ENCODE data around the gene UBE2H. TPM values are rescaled to one million over a fixed set of nuclear protein-coding genes. Genes with fewer than 3 reads are reported as not detected.
"Not testable (repeated sequence)": the region's sequence is repeated elsewhere in the genome, so short reads cannot be mapped to it uniquely, and the experiment has no call there.

The UBE2H gene
- total RNA-seq, 2 experiments from 2014 or later = 30.0 to 33.3 TPM

DNA sequence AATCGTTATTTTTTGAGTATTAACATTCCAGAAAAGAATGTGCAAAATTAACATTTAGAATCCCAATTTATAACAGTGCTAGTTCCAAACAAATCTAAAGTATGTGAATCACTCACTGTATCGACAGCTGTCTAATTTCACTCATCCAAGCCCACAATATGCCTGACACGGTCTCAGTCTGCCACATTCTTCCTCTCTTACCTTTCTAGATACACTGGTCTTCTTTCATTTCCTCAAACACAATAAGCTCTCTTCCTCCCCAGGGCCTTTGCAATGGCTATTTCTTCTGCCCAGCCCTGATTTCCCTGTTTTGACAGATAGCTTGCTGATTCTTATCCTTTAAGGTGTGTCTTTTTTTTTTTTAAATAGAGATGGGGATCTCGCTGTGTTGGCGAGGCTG lies 48.8 kb downstream of the UBE2H start:
- Mint-ChIP-seq H3K9me3 (ENCODE audit: insufficient read depth) (no peaks in the 10 kb centered on the region), H3K27ac (no peak overlapping the region), H3K4me1 (ENCODE audit: low read depth) (peaks cover 20% of the 10 kb centered on the region), H3K27me3 (ENCODE audit: low read depth) (no peaks in the 10 kb centered on the region), H3K4me3 (no peak overlapping the region), H3K36me3 (ENCODE audit: low read depth) (peaks cover 40% of the 10 kb centered on the region)
- POLR2A ChIA-PET = no interaction called here
- no peak for DNase-seq
- ATAC-seq = no peak
- CTCF ChIA-PET = interaction anchor here (0.8 to 1.9 kb wide), 6 partner anchors 10 to 536 kb away, joined by 3 to 5 read pairs (median 3); no protein-coding TSS in a partner anchor

DNA sequence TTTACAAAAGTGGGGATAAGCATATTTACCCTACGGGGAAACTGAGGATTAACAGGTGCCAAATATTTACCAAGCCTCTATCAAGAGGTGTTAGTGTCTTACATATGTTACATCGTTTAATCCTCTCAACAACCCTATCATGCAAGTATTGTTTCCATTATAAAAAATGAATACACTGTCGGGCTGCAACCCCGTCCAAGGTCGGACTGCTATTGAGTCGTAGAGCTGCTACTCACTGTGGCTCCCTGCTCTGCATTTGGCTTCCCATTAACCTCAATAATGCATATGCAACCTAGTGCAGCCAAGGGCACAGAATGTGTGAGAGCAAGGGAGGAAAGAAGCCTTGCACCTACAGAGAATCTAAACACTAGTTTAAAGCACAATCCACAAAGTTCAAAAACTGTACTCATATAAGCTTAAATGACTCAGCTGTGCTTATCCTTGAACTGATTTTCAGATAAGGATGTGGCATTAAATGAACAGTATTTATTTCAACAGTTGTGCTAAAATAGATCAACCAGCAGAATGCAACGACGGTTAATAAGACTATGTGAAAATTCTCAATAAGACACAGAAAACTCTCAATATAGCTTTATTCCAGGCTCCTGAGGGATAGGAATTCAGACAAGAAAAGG lies 49.9 kb downstream of the UBE2H start:
- no peak overlapping the region for H3K4me3 Mint-ChIP-seq
- ChIA-PET CTCF (interaction anchor here (1.4 kb wide), 1 partner anchor 13 kb away, joined by 3 read pairs; no protein-coding TSS in a partner anchor), POLR2A (no interaction called here)
- no peaks in the 10 kb centered on the region for H3K9me3 Mint-ChIP-seq (ENCODE audit: insufficient read depth)
- H3K4me1 Mint-ChIP-seq (ENCODE audit: low read depth) = peaks cover 19% of the 10 kb centered on the region
- H3K27me3 Mint-ChIP-seq (ENCODE audit: low read depth) = no peaks in the 10 kb centered on the region
- no peak overlapping the region for H3K27ac Mint-ChIP-seq
- no peak for DNase-seq
- H3K36me3 Mint-ChIP-seq (ENCODE audit: low read depth) = peaks cover 33% of the 10 kb centered on the region
- ATAC-seq = no peak

DNA sequence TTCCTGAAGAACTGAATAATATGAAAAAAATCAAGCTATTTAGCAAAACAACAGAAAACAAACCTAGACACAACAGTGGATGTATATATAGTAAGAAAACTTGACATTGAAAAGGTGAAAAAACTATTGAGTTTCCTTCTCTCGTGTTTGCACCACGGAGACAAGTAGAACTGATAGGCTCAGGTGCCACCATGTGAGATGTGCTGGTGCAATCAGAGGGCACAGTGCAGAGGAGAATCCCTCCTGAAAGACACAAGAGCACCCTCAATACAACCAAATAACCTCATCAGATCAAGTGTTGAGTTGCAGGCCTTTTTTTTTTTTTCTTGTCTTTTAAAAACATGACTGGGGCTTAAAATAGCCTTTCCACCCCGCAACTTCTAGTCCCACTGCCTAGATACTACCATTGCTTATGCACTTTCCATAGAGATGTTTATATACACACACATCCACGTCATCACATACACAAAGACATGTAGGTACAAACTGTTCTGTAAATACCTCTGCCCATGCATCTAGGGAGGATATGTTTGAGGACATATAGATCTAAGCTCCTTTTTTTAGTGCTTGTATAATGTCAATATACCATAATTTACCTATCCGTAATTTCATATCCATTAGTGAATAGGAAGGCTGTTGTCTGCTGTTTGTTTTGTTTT lies 54.1 kb downstream of the UBE2H start:
- DNase-seq = no peak
- no peak for ATAC-seq
- no peak overlapping the region for H3K27ac Mint-ChIP-seq

DNA sequence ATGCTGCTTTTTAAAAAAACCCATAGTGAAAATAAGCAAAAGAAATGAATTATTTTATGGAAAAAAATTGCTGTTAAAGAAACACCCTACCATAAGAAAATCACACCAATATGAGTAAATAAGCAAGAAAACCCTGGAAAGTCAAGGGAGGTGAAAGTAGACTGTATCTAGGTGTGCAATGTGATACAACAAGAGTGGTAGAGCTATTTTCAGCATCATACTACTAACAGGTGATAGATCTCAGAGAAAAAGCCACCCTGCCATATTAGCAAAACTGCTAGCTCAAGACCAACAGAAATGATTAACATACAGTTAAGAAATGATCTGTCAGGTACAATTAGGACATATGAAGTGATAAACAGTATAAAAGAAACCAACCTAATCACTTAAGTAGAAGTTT lies 54.8 kb downstream of the UBE2H start:
- Mint-ChIP-seq H3K27me3 (ENCODE audit: low read depth) (no peaks in the 10 kb centered on the region), H3K4me3 (no peak overlapping the region), H3K36me3 (ENCODE audit: low read depth) (peaks cover 4% of the 10 kb centered on the region), H3K27ac (no peak overlapping the region), H3K4me1 (ENCODE audit: low read depth) (no peaks in the 10 kb centered on the region), H3K9me3 (ENCODE audit: insufficient read depth) (no peaks in the 10 kb centered on the region)
- CTCF ChIA-PET = interaction anchor here (0.6 kb wide), 1 partner anchor 26 kb away, joined by 3 read pairs; no protein-coding TSS in a partner anchor
- POLR2A ChIA-PET = interaction anchor here (0.7 kb wide), 1 partner anchor 121 kb away, joined by 3 read pairs; no protein-coding TSS in a partner anchor
- no peak for ATAC-seq
- DNase-seq = no peak

More for the DNA sequence above, 54.1 kb downstream of the UBE2H start:
- no peaks in the 10 kb centered on the region for H3K9me3 Mint-ChIP-seq (ENCODE audit: insufficient read depth)
- no peak overlapping the region for H3K4me3 Mint-ChIP-seq
- POLR2A ChIA-PET = no interaction called here
- CTCF ChIA-PET = no interaction called here
- no peaks in the 10 kb centered on the region for H3K4me1 Mint-ChIP-seq (ENCODE audit: low read depth)
- peaks cover 4% of the 10 kb centered on the region for H3K36me3 Mint-ChIP-seq (ENCODE audit: low read depth)
- H3K27me3 Mint-ChIP-seq (ENCODE audit: low read depth) = no peaks in the 10 kb centered on the region

DNA sequence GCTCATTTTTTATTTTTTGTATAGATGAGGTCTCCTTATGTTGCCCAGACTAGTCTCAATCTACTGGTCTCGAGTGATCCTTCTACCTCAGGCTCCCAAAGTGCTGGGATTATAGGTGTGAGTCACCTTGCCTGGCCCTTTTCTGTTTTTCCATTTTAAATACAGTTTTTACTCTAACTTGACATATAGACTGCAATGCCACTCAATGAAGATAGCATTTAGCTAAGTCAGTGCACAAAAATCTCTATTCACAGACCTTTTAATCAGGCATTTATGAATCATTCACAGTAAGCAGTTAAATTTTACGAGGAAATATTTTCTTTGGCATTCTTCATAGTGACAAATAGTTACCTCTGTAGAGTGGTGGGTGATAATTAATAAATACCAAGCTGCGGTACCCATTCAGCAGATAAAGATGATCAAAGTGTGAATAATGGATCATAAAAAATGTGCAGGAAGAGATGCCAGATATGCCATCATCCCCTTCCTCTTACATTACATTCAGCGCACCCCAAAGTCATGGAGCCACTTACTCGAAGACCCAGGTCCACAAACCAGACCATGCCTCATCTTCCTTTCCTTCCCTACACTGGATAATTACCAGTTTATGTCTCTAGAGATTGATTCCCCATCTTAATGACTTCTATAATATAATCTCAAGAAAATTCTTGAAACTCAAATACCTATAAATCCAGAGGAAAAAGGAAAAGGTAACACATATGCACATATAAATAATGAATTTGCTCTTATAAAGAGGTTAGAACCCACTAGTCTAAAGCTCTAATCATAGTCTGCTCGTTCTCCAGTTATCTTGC lies 56.0 kb downstream of the UBE2H start:
- no peaks in the 10 kb centered on the region for H3K9me3 Mint-ChIP-seq (ENCODE audit: insufficient read depth)
- no peak for DNase-seq
- ChIA-PET POLR2A (no interaction called here), CTCF (no interaction called here)
- H3K4me1 Mint-ChIP-seq (ENCODE audit: low read depth) = no peaks in the 10 kb centered on the region
- H3K27me3 Mint-ChIP-seq (ENCODE audit: low read depth) = no peaks in the 10 kb centered on the region
- H3K36me3 Mint-ChIP-seq (ENCODE audit: low read depth) = peaks cover 4% of the 10 kb centered on the region
- ATAC-seq = no peak
- H3K27ac Mint-ChIP-seq = no peak overlapping the region
- H3K4me3 Mint-ChIP-seq = no peak overlapping the region

DNA sequence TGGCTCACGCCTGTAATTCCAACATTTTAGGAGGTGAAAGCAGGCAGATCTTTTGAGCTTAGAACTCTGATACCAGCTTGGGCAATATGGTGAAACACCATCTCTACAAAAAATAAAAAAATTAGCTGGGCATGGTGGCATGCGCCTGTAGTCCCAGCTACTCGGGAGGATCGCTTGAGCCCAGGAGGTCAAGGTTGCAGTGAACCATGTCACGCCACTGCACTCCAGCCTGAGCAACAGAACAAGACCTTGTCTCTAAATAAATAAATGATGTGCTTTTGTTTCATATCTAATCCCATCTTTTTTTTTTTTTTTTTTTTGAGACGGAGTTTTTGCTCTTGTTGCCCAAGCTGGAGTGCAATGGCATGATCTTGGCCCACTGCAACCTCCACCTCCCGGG lies 58.6 kb downstream of the UBE2H start:
- not testable (repeated sequence) for DNase-seq; H3K4me1 Mint-ChIP-seq (ENCODE audit: low read depth); H3K36me3 Mint-ChIP-seq (ENCODE audit: low read depth); ATAC-seq; H3K27me3 Mint-ChIP-seq (ENCODE audit: low read depth); H3K4me3 Mint-ChIP-seq; H3K9me3 Mint-ChIP-seq (ENCODE audit: insufficient read depth); H3K27ac Mint-ChIP-seq
- ChIA-PET POLR2A (interaction anchor here (0.6 kb wide), 1 partner anchor 57 kb away, joined by 3 read pairs; no protein-coding TSS in a partner anchor), CTCF (interaction anchor here (1.5 kb wide), 1 partner anchor 64 kb away, joined by 6 read pairs; no protein-coding TSS in a partner anchor)

DNA sequence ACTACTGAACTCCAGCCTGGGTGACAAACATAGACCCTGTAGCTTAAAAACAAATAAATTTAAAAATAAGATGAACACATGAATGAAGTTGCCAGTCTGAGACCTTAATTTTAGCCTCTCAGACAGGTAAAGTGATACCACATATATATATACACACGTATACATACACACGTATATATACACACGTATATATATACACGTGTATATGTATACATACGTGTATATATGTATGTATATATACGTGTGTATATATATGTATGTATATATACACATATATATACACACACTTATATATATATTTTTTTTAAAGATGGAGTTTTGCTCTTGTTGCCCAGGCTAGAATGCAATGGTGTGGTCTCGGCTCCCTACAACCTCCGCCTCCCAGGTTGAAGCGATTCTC lies 62.7 kb downstream of the UBE2H start:
- no peak for DNase-seq
- Mint-ChIP-seq H3K4me1 (ENCODE audit: low read depth) (no peaks in the 10 kb centered on the region), H3K9me3 (ENCODE audit: insufficient read depth) (no peaks in the 10 kb centered on the region), H3K36me3 (ENCODE audit: low read depth) (peaks cover 2% of the 10 kb centered on the region), H3K27ac (no peak overlapping the region), H3K4me3 (no peak overlapping the region), H3K27me3 (ENCODE audit: low read depth) (no peaks in the 10 kb centered on the region)
- CTCF ChIA-PET = interaction anchor here (0.8 to 1.2 kb wide), 2 partner anchors 14 to 25 kb away, joined by 3 read pairs; no protein-coding TSS in a partner anchor
- no peak for ATAC-seq
- POLR2A ChIA-PET = no interaction called here

DNA sequence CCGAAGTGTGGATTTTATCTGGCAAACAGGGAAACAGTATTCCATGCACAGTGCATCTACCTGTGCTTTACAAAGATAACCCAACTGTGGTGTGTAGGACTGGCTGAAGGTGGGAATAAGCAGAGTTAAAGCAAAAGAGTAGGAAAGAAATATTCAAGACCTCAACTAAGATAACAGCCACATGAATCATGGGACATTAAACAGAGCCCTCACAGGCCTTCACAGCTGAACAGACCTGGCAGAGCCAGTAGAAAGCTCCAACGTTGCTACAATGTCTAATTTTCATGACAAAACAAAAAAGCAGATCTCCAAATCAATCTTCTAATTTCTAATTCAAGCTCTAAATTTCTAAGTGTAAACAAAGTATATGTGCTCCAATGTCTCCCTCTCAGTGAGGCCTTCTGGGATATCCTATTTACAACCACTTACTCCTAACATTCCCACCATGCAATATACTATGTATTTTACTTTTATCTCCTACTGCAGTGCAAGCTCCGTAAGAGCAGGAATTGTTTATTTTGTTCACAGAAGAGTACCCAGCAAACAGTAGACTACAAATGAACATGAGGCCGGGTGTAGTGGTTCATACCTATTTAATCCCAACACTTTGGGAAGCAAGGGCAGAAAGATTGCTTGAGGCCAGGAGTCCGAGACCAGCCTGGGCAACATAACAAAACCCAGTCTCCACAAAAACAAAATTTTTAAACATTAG lies 63.5 kb downstream of the UBE2H start:
- POLR2A ChIA-PET = no interaction called here
- Mint-ChIP-seq H3K4me3 (no peak overlapping the region), H3K36me3 (ENCODE audit: low read depth) (peaks cover 3% of the 10 kb centered on the region), H3K27ac (no peak overlapping the region), H3K27me3 (ENCODE audit: low read depth) (no peaks in the 10 kb centered on the region), H3K9me3 (ENCODE audit: insufficient read depth) (no peaks in the 10 kb centered on the region), H3K4me1 (ENCODE audit: low read depth) (no peaks in the 10 kb centered on the region)
- DNase-seq = no peak
- ATAC-seq = no peak
- CTCF ChIA-PET = interaction anchor here (0.8 to 1.2 kb wide), 2 partner anchors 15 to 24 kb away, joined by 3 read pairs; no protein-coding TSS in a partner anchor

DNA sequence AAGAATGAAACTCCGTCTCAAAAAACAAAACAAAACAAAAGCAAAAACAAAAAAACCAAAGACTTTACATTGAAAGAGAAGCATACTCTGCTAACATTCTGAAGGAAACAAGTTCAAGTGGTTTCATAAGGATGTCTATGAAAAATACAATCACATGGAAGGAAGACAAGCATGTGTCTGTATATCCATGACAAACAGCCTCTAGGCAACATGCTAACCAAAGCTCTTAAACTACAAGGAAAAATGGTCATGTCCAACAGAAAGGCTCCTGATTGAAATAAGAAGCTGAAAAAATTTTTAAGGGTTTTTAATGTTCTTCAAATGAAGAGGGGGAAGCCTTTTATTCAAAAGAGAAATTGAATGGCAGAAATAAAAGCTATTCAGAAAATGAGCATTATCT lies 64.9 kb downstream of the UBE2H start:
- Mint-ChIP-seq H3K9me3 (ENCODE audit: insufficient read depth) (no peaks in the 10 kb centered on the region), H3K4me3 (no peak overlapping the region), H3K36me3 (ENCODE audit: low read depth) (peaks cover 3% of the 10 kb centered on the region), H3K27ac (no peak overlapping the region), H3K27me3 (ENCODE audit: low read depth) (no peaks in the 10 kb centered on the region), H3K4me1 (ENCODE audit: low read depth) (no peaks in the 10 kb centered on the region)
- ATAC-seq = no peak
- ChIA-PET CTCF (no interaction called here), POLR2A (no interaction called here)
- DNase-seq = no peak

DNA sequence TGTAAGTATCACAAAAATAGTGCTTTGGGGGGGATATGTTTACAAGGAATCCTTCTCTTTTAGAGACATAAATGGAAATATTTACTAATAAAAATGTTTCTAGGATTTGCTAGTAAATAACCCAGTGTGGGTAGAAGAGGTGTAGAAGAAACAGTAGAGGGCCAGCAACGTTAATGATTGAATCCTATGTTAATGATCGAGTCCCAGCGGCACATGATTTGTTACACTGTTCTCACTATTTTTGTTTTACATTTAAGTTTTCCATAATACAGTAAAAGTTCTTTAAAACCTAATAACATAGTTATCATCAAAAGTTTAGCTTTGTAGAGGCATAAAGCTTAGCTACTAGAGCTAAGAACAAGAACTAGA lies 66.0 kb downstream of the UBE2H start:
- H3K27ac Mint-ChIP-seq = no peak overlapping the region
- no peaks in the 10 kb centered on the region for H3K9me3 Mint-ChIP-seq (ENCODE audit: insufficient read depth)
- ChIA-PET CTCF (interaction anchor here (1.2 kb wide), 1 partner anchor 27 kb away, joined by 3 read pairs; no protein-coding TSS in a partner anchor), POLR2A (no interaction called here)
- ATAC-seq (no peak), DNase-seq (no peak)
- no peak overlapping the region for H3K4me3 Mint-ChIP-seq
- H3K4me1 Mint-ChIP-seq (ENCODE audit: low read depth) = no peaks in the 10 kb centered on the region
- H3K36me3 Mint-ChIP-seq (ENCODE audit: low read depth) = peaks cover 3% of the 10 kb centered on the region
- no peaks in the 10 kb centered on the region for H3K27me3 Mint-ChIP-seq (ENCODE audit: low read depth)

DNA sequence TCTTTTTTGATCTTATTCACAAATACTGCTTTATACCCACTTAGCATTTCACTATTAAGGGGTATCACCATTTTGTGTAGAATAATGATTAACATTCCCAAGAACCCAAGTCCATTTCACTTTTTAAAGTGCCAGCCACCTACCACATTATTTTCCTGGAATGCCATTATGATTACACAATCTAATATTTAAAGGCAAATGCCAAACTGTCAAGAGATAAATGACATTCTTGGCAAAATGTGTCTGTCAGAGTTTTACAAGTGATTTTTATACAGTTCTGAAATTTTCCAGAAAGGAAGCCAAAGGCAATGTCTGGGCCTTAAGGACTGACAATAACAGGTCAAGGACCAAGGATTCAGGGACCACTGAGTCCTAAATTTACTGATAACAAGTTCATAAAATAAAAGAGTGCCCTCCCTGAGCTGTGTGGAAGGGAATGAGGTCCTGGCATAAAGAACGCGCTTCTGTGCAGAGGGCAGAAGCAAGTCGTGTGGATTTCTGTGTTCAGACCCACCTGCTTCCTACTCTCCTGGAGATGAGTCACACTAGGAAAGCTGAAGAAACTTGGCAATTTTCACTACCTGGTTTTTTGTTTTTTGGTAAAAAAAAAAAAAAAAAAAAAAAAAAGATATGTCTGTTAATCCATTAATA lies 66.5 kb downstream of the UBE2H start:
- Mint-ChIP-seq H3K4me1 (ENCODE audit: low read depth) (no peaks in the 10 kb centered on the region), H3K36me3 (ENCODE audit: low read depth) (peaks cover 3% of the 10 kb centered on the region), H3K27me3 (ENCODE audit: low read depth) (no peaks in the 10 kb centered on the region), H3K9me3 (ENCODE audit: insufficient read depth) (no peaks in the 10 kb centered on the region), H3K27ac (no peak overlapping the region), H3K4me3 (no peak overlapping the region)
- ATAC-seq = no peak
- POLR2A ChIA-PET = no interaction called here
- DNase-seq = no peak
- CTCF ChIA-PET = interaction anchor here (1.2 kb wide), 1 partner anchor 28 kb away, joined by 3 read pairs; no protein-coding TSS in a partner anchor

All from activated CD8-positive, alpha-beta T cell treated with anti-CD3 and anti-CD28 coated beads, Interleukin-2, amount 10 ng/mL, durations not matched to agents 7 days and 5 days (primary cell).